Thyroid gland (tissue), 4 donors: Measurements from ENCODE around the gene LPCAT2. TPM values are rescaled to one million over a fixed set of nuclear protein-coding genes. Genes with fewer than 3 reads are reported as not detected.

Experiments
- DNase-seq, 2 donors: peaks; one replicate each; pipeline ENCODE4 v3.0.0-alpha.2; 2019
- H3K27ac ChIP-seq, 3 donors: fragments of 200-600 bp; sonication (generic); 1 replicate in 2 of 3; 2 replicates in 1 of 3; pipeline ENCODE4 v1.5.1; 2016 to 2019; ENCODE audit warnings: mild to moderate bottlenecking in 1 of 3, moderate library complexity in 1 of 3
- H3K27me3 ChIP-seq: fragments of 200-600 bp; sonication (generic); one replicate; pipeline ENCODE4 v1.5.1; 2019
- H3K36me3 ChIP-seq, 2 donors: fragments of 200-600 bp; sonication (generic); one replicate each; pipeline ENCODE4 v1.5.1; 2016 to 2019
- H3K4me1 ChIP-seq, 2 donors: fragments of 200-600 bp; sonication (generic); one replicate each; pipeline ENCODE4 v1.5.1; 2017 to 2019
- H3K4me3 ChIP-seq, 3 donors: fragments of 200-600 bp; sonication (generic); replicated peaks in 1 of 3; 1 replicate in 2 of 3; 2 replicates in 1 of 3; pipeline ENCODE4 v1.5.1; 2016; ENCODE audit warnings: mild to moderate bottlenecking in 1 of 3
- H3K9me3 ChIP-seq: fragments of 200-600 bp; sonication (generic); one replicate; pipeline ENCODE4 v1.5.1; 2017
- POLR2A ChIP-seq, 2 donors: fragments of 450-650 bp; IDR thresholded peaks; one replicate each; pipeline ENCODE4 v1.6.1; 2017; ENCODE audit warnings: antibody characterized with exemption in 2 of 2, mild to moderate bottlenecking in 2 of 2, moderate library complexity in 1 of 2
- WGBS, 2 donors: methylation state at CpG; one replicate each; pipeline ENCODE4 v1.1.5; 2017; 5-methylcytosine and 5-hydroxymethylcytosine counted together
- intact Hi-C: fragments of 100-400 bp; cut with DNase I; formaldehyde crosslinking; loops from one replicate; pipeline ENCODE4 v1.15.1; 2023
- total RNA-seq, 4 donors: library from RNA; depleted of rRNA; stranded (reverse); fragments of >200 nt; gene quantifications; one replicate each; pipeline ENCODE4 v1.2.3, GENCODE V29; 2016
- TF ChIP-seq, protein P1 (sequence below), 6 experiments: fragments of 200-600 bp in 3 of 6; fragments of 450-650 bp in 3 of 6; sonication (generic) in 3 of 6; IDR thresholded peaks; one replicate each; pipeline ENCODE4 v1.5.1; 2016 to 2019; ENCODE audit warnings: antibody characterized with exemption in 6 of 6, mild to moderate bottlenecking in 2 of 6, inconsistent platforms in 1 of 6, moderate library complexity in 1 of 6

Gene LPCAT2
- total RNA-seq, 4 donors from 2014 or later: 115 to 274 (median 214) TPM

DNA sequence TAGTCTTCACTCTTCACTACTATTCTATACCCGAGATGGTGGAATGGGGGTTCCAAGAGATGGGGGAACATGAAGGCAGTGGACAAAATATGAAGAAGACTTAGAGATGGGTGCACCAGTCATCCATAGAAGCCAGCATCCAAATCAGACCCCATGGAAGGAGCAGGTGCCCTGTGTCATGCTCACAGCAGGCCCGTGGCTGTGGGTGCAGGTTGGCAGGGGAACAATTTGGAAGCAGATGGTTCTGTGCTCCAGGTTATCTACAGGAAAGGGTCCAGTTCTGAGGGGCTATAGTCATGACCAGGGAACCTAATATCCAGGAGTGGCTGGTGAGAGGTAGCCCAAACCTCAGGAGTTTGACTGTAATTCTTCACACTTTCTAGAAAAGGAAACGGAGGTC lies 9.6 kb upstream of the LPCAT2 start:
- H3K4me3 ChIP-seq: no peak overlapping the region
- no peaks in the 10 kb centered on the region for H3K27me3 ChIP-seq
- no peaks in the 10 kb centered on the region for H3K9me3 ChIP-seq
- peak overlapping the region in 2 of 3 donors; percentile 42 to 58 for H3K27ac ChIP-seq
- no peaks in the 10 kb centered on the region for H3K36me3 ChIP-seq
- DNase-seq: no peak
- intact Hi-C loops: no loop called here
- TF ChIP-seq POLR2A (IDR thresholded peaks at IDR 0.05): no peak
- TF ChIP-seq, protein P1, sequence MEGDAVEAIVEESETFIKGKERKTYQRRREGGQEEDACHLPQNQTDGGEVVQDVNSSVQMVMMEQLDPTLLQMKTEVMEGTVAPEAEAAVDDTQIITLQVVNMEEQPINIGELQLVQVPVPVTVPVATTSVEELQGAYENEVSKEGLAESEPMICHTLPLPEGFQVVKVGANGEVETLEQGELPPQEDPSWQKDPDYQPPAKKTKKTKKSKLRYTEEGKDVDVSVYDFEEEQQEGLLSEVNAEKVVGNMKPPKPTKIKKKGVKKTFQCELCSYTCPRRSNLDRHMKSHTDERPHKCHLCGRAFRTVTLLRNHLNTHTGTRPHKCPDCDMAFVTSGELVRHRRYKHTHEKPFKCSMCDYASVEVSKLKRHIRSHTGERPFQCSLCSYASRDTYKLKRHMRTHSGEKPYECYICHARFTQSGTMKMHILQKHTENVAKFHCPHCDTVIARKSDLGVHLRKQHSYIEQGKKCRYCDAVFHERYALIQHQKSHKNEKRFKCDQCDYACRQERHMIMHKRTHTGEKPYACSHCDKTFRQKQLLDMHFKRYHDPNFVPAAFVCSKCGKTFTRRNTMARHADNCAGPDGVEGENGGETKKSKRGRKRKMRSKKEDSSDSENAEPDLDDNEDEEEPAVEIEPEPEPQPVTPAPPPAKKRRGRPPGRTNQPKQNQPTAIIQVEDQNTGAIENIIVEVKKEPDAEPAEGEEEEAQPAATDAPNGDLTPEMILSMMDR (IDR thresholded peaks at IDR 0.05): no peak
- 89 to 92% methylated on average over 3 of the region's 3 CpGs for WGBS, 2 donors
- H3K4me1 ChIP-seq: peaks cover 50 to 77% of the 10 kb centered on the region in 2 donors

DNA sequence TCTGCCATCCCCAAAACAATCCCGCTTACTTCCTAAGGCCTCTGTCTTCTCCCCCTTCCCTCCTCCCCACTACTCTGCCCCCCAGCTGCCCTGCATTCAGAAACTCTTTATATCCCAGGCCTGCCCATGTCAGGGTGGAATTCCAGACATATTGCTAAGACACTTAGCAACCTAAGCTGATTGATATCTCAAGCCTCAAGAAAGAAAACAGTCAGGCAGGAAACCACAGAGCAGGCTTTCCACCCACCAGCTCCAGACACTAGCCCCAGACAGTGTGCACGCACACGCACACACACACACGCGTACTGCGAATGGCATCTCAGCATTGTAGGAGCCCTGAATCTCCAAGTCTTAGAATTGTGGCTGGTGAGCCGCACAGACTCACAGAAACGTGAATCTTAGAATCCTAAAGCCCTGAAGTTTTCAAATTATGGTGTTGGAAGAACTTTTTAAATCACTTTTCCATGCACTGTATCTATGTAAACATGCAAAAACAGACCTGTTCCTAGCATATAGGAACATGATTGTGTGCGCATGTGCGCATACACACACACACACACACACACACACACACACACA lies 8.8 kb upstream of the LPCAT2 start:
- intact Hi-C loops: no loop called here
- peak overlapping the region; percentile 3 to 78 (median 58) for H3K27ac ChIP-seq
- no peak overlapping the region for H3K4me3 ChIP-seq
- DNase-seq: no peak
- H3K36me3 ChIP-seq: no peaks in the 10 kb centered on the region
- WGBS, 2 donors: 60 to 71% methylated on average over 10 of the region's 10 CpGs
- peaks cover 56 to 74% of the 10 kb centered on the region in 2 donors for H3K4me1 ChIP-seq
- no peaks in the 10 kb centered on the region for H3K9me3 ChIP-seq
- H3K27me3 ChIP-seq: no peaks in the 10 kb centered on the region
- TF ChIP-seq, protein P1 (IDR thresholded peaks at IDR 0.05): no peak
- TF ChIP-seq POLR2A (IDR thresholded peaks at IDR 0.05): no peak

DNA sequence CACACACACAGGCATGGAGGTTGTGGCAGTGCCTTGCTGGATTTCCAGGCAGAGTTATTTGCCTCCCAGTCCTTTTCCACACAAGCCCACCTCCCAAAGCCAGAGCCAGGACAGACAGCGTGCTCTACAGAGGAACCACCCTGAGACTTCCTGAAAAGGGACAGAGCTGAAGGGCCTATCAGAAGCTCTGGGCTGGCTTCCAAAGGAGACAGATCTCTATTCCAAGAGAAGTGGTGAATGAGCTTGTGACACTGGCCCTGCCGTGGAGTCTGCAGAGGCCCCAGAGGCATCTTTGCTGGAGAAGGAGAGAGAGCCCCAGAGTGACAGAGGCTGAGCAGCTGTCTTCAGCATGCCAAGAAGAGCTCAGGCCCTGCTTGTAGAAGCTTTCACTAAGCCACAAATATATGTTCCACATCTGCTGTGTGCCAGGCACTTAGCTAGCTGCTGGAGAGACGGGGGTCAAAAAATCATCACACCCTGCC lies 8.3 kb upstream of the LPCAT2 start:
- peak; percentile 58 to 63 for DNase-seq
- peak overlapping the region; percentile 32 to 78 (median 58) for H3K27ac ChIP-seq
- no peaks in the 10 kb centered on the region for H3K9me3 ChIP-seq
- no peak overlapping the region for H3K4me3 ChIP-seq
- intact Hi-C loops: no loop called here
- no peaks in the 10 kb centered on the region for H3K36me3 ChIP-seq
- TF ChIP-seq, protein P1 (IDR thresholded peaks at IDR 0.05): no peak
- TF ChIP-seq POLR2A (IDR thresholded peaks at IDR 0.05): no peak
- no peaks in the 10 kb centered on the region for H3K27me3 ChIP-seq
- WGBS, 2 donors: 33 to 49% methylated on average over 3 of the region's 3 CpGs
- peaks cover 57 to 74% of the 10 kb centered on the region in 2 donors for H3K4me1 ChIP-seq

DNA sequence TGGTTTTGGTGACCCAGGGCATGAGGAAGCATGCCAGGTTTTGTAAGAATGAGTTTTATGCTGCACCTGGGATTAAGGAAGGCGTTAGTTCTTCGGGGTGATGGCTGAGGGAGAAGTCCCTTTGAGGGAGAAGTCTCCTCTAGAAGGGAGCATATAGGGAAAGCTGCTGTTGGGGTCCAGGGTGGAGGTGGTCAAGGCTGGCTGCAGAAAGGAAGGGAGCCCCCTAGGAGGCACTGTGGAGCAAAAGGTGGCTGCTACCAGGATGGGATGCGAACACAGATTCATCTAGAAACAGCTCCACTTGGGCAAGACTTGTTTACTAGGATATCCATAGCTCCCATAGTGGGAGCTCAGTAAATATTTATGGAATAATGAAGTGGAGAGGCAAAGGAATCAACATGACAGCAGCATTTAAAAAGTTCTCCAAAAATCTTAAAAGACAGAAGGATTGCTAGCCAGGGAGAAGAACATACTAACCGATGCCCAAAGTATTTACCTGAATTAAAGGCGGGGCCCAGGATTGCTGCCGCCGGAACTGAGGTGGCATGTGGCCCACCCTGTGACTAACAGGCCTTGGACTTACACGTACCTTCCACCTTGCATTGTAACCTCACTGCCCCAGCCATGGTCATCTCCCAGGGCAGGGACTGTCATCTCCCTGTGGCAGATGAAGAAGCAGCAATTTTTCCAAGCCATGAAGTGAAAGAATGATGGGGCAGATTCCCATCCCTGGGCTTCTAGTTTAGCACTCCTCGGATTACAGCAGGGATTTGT lies 7.1 kb upstream of the LPCAT2 start:
- TF ChIP-seq POLR2A (IDR thresholded peaks at IDR 0.05): no peak
- TF ChIP-seq, protein P1 (IDR thresholded peaks at IDR 0.05): peak in 1 of 6 experiments; percentile 14
- 72 to 79% methylated on average over 9 of the region's 9 CpGs for WGBS, 2 donors
- H3K36me3 ChIP-seq: no peaks in the 10 kb centered on the region
- no peak for DNase-seq
- H3K27me3 ChIP-seq: no peaks in the 10 kb centered on the region
- peaks cover 53 to 67% of the 10 kb centered on the region in 2 donors for H3K4me1 ChIP-seq
- H3K27ac ChIP-seq: peak overlapping the region; percentile 47 to 78 (median 58)
- H3K4me3 ChIP-seq: no peak overlapping the region
- intact Hi-C loops: no loop called here
- no peaks in the 10 kb centered on the region for H3K9me3 ChIP-seq
